Measurements from ENCODE around the gene TEX22.

Gene TEX22

DNA sequence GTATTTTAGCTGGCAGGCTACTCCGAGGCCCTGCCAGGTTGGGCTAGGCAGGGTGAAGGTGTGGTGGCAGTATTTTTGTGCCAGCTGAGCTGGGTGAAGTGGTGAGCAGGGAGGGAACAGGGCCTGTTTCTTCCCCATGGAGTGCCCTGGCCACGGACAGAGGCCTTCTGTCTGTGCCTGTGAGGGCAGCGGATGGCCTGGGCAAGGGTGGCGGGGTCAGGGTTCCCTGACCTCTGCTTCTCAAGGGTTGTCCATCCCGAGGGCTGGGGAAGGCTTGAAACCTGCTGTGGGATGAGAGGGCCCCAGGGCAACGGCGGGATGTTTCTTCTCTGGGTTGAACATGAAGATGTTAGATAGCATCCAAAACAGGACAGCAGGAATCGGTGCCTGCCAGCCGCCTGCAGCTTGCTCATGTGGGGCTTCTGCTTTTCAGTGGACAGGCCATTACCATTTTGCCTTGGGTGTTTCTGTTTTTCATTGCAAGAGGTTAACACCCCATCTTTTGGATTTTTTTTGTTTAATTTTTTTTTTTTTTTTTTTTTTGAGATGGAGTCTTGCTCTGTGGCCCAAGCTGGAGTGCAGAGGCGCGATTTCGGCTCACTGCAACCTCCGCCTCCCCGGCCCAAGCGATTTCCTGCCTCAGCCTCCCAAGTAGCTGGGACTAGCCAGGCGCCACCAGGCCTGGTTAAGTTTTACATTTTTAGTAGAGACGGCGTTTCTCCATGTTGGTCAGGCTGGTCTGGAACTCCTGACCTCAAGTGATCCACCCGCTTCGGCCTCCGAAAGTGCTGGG is 24.6 kb downstream of the TEX22 start:
- no peak for FAIRE-seq

DNA sequence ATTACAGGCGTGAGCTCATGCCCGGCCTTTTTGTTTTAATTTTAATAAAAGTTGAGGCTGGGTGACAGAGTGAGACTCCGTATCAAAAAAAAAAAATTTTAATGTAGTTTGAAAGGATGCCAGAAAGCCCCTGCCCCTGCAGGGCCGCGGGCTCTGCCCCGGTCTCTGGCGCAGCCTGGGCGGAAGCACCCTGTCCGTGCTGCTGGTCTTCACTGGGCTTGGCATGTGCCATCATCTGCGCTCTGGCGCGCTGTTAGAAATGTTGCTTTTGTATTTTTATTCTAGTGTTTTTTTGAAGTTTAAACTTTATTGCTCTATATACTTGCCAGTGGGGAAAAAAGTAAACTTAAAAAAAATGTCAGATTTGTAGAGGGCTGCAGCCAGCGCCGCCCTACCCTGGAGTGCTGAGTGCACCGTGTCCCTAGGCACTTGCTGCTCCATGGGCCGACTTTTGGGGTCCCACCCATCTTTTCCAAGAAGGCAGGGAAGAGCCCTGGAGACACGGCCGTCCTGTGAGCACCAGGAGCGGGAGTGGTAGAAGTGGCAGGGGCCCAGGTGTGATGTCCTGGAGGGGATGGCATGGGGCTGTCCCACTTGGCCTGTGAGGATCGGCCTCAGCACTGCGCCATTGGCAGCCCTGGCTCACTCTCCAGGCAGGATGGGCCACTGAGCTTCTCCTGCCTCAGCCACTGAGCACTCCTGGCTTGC is 25.3 kb downstream of the TEX22 start:
- no peak for FAIRE-seq

DNA sequence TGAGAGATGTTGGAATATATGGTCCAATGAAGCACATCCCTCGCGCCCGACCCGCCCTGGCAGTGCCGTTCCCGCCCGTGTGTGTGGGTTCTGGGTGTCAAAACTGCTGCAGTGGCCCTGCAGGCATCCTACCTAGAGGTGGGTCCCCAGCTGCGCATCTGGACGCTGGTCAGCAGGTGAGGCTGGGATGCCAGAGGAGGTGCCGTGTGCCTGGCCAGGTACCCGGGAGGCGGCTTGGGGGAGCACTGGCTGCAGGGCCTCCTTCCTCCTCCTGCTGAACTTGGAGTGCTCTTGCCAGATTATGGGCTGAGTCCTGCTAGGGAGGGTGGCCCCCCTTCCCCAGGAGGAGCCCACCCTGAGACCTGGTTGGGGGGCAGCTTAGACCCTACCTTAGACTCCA is 26.5 kb downstream of the TEX22 start:
- FAIRE-seq, result no peak

DNA sequence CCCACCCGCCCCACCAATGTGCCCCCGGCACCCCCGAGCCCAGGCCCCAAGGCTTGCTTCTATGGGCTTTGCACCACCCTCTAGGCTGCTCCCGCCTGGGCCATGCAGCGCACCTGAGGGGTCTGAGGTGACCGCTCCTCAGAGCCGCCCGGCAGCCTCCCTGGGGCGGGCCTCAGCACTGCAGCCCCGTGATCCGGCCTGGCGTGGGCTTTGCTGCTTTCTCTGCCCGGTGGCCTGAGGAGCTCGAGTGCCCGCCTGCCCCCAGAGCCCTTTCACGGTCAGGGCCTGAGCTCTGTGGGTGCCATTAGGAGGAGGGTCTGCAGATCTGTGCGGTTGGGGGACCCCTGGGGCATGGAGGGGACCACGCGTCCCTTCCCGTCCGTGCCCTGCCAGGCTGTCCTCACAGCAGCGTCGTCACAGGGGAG is 27.5 kb downstream of the TEX22 start:
- no peak for FAIRE-seq

DNA sequence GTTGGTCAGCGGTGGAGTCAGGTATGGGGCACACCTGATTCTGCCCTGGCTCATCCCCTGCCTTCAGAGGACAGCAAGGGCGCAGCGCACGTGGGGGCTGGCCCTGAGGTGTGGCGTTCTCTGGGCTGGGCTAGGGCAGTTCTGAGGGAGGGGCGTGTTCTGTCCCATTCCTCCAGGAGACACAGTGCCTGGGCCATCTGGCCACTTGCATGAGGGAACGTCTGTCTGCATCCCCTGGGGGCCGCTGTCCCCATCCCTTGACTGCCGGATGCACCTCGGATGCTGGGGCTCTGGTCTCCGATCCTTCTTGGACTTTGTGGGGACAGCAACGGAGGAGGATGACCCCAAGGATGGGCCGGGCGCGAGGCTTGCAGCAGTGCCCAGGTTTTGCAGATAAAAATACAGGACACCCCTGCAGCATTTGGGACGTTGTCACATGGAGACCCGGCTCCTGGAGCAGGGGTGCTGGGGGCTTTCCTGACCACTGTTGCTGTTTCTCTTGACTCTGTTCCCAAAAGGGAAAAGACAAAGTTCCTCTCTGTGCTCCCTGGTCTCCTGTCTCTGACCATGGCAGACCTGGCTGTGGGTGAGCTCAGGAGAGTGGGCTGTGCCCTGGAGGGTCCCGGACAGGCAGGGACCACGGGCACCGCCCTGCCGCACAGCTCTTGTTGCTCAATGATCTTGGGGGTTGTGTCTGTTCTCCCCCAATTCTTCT is 28.2 kb downstream of the TEX22 start:
- FAIRE-seq, result no peak

DNA sequence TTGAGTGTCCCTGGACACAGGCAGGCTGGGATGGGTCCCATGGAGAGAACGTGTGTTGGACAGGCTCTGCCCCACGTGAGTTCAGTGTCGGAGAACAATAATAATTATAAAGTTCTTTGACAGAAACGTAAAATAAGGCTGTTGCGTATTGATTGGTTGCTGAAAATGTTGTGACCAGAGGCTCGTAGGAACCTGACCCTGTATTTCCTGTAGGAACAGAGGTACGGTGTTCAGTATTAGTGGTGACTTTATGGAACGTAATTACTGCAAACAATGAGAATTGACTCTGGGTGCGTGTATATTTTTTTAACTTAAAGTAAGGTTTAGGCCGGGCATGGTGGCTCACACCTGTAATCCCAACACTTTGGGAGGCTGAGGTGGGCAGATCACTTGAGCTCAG is 29.1 kb downstream of the TEX22 start:
- no peak for FAIRE-seq

DNA sequence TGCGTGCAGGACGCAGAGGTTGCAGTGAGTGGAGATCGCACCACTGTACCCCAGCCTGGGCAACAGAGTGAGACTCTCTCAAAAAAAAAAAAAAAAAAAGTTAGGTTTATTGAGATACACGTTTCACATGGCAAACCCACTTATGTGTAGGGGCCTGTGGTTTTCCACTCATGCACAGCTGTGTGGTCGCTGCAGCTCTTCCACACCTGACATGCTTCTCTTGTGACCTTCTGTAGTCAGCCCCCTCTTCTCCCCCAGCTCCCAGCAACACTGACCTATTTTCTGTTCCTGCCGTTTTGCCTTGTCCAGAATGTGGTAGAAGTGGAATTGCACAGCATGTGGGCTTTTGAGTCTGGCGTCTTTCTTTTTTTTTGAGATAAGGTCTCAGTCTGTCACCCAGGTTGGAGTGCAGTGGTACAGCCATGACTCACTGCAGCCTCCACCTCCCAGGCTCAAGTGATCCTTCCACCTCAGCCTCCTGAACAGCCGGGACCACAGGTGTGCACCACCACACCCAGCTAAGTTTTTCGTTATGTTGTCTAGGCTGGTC is 29.7 kb downstream of the TEX22 start:
- no peak for FAIRE-seq

DNA sequence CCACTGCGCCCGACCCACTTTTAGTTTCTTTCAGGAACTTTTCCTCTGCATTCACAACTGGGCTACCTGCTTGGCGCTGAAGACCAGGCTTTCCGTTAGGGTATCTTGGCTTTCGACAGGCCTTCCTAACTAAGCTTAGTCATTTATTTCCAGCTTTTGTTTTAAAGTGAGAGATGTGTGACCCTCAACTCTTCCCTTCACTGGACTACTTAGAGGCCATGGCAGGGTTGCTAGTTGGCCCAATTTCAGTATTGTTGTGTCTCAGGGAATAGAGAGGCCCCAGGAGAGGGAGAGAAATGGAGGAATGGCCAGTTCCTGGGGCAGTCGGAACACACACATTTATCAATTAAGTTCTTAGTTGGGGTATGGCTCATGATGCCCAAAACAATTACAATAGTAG is 31.7 kb downstream of the TEX22 start:
- FAIRE-seq, result no peak

DNA sequence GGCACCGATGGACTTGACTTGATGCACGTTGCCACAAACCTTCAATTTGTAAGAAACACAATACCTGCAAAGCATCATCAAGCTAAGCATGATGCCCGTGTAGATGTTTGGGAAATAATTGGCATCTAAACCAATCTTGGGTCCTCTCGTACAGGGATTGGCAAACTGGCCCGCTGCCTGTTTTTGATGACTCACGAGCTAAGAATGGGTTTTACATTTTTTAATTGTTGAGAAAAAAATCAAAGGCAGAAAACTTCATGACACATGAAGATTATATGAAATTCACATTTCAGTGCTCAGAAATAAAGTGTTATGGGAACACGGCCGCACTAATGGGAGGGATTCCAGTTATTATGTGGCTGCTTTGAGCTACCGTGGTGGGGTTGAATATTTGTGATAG is 32.2 kb downstream of the TEX22 start:
- no peak for FAIRE-seq

DNA sequence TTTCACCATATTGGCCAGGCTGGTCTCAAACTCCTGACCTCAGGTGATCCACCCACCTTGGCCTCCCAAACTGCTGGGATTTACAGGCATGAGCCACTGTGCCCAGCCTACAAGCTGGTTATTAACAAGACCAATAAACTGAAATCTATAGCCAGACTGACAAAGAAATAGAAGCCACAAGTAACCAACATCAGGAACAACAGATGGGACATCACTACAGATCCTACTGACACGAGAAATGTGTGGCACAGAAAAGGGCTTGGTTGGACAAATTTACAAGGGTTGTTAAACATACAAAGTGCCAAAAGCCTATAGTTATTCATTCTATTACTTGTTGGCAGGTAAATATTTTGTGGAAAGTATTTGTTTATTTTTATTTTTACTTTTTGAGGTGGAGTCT is 32.9 kb downstream of the TEX22 start:
- FAIRE-seq, result no peak

DNA sequence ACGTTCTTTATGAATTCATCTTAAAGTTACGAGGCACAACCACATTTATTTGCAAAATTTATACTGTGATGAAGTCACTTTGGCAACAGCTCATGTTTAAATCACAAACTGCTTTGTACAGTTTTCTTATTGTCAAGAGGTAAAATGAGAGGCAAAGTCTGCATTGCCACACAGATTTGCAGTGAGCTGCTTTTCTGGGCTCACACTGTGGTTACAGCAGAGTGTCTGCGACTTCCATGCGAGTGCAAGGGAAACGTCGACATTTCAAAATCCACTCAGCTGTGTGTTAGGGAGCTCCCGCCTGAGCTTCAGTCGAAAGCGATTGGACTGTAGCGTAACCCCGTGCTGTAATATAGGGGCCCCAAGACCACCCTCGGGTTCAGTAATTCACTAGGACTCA is 34.3 kb downstream of the TEX22 start:
- no peak for FAIRE-seq

DNA sequence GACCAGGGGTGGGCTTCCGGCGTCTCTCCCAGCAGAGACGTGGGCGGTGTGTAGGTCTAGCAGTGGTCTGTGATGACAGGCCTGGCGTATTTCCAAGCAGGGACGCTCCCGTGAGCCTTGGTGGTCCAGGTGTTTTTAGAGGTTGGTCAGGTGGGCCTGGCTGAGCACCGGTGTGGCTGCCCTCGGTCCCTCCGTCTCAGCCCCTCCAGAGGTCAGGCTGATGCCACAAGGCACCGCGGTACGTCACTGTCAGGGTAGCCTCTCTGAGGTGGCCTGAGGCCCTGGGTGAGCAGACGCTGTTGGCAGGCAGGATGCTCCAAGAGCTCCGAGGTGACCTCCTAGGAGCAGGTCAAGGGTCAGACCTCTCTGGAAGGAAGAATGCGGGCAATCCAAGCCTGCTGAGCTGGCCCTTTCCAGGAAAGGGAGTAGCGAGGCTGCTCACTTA is 34.8 kb downstream of the TEX22 start:
- FAIRE-seq, result no peak

DNA sequence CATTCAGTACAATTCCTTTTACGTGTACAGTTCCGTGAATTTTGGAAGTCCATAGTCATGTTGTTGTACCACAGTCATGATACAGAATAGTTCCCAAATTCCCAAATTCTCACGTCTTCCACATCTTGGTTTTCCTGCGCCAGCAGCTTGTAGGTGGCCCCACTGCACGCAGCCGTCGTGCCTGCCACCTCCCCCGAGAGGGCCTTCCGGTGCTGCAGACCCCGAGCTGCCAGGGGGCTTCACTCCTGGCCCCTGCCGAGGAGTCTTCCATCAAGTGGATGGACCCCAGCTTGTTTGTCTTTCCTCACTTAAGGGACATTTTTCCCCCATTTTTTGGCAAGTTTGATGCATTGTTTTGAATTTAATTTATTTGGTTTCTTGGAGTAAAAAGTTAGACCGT is 38.1 kb downstream of the TEX22 start:
- no peak for FAIRE-seq

DNA sequence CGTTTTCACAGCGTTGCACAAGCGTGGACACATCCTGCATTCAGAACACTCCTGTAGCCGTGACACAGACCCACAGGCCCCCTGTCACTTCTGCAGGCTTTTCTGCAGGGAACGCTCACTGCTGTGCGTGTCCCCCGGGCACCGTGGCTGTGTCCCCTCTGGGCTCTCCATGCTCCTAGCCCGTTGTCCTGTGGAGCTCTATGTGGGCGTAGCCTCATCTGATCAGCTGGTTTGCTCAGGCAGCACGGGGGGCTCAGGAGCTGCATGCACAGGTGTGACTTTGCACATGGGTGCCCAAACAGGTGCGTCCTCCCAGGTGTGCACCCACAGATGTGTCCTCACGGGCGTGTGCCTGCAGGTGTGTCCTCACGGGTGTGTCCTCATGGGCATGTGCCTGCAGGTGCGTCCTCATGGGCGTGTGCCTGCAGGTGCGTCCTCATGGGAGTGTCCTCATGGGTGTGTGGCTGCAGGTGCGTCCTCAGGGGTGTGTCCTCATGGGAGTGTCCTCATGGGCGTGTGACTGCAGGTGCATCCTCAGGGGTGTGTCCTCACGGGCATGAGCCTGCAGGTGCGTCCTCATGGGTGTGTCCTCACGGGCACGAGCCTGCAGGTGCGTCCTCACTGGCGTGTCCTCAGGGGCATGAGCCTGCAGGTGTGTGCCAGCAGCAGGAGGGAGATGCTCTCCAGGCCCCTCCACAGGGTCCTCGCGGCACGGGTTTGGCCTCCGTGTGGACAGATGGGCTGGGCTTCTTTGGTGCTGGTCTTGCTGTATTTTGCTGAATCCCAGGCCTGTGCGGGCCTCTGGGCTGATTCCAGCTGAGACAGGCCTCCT is 38.8 kb downstream of the TEX22 start:
- FAIRE-seq, result no peak

DNA sequence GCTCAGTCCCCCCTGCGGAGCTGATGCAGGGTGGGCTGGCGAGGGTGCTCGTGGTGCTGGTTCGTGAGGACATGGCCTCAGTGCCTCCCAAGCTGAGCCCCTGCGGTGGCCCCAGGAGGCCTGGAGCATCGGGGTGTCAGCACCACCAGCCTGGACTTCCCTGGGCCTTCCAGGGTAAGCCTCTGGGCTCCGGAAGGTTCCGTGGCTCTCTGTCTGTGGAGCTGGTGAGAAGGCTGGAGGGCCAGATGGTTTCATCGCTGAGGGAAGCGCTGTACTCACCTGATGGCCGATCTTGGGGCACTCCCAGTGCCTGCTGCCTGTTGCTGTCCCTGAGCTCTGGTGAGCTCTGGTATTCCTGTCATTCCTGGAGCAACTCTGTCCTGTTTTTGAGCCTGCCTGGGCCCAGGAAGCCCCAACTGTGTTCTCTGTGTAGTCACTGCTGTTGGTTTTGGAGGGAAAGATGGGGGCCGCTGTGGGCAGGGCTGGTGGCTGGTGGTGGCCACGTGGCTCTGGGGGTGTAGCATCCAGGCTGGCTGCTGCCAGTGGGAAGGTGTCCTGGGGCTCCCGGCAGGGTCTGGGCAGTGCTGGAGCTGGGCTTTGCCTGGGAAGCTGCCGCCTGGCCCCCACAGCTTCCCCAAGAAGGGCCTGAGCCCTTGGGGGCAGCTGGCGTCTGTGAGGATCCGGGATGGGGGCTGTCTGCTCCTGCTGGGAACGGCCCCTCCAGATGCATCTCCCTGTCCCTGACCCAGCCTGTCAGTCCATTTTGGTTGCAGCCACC is 39.6 kb downstream of the TEX22 start:
- no peak for FAIRE-seq

DNA sequence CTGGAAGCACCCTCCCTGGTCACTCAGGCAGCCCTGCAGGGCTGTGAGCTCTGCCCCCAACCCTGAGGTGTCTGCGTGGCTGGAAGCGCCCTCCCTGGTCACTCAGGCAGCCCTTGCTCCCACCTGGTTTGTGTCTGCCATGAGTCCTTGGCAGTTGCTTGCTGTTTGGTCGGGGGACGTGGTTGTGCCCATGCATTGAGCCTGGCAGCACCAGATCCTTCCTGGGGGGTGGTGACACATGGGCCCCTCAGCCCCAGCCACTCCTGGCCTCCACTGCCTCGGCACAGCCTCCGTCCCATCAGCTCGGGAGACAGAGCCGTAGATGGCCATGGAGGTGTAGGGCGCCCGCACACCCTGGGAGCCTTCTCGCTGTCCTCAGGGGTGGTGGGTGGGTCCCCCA is 40.8 kb downstream of the TEX22 start:
- FAIRE-seq, result no peak

DNA sequence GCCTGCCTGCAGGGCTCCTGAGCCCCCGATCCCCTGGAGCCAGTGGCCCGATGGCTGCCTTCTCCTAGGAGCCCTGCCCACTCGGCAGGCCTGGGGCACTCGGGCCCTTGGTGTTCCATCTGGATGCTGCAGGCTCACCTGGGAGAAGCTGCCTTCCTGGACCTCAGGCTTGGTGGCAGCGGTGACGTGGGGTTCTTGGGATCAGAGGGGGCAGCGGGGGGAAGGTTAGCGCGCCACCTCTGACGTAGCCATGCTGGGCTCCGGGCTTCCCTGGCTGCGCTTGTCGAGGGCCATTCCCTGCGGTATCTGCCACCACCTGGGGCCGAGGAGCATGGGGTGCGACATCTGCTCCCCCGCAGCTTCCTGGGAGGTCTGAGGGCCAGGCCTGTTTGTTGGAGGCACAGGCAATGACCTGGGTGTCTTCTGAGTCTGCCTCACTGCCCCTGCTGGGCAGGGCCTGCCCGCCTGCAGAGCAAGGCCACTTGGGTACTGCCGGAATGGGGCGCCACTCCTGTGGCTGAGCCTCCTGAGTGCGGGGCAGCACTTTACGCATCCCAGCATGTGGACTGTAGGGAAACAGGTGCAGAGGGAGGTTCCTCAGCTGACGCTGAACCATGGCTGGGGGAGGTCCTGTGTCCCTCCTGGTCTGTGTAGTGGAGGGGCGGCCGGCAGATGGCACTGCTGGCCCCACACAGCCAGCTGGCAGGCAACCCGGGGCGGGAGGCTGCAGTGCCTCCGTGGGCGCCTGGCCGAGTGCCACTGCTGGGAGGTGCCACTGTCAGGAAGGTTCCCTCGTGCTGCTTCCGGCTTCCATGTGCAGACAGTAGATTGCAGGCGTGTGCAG is 41.6 kb downstream of the TEX22 start:
- no peak for FAIRE-seq

DNA sequence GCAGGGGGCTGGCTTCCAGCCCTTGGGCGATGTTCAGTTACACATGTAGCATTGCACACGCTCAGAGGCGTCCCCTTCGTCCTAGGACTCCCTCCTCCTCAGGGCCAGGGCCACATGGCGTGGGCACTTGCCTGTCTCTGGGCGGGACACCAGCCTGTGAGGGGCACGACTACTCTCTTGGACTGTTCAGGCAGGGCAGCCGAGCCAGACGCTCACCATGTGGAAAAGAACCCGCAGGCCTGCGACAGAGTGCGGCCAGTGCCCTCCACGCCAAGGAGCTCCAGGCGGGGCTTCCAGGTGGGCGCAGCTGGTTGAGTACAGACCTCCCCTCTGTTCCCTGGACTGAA is 42.2 kb downstream of the TEX22 start:
- FAIRE-seq, result no peak

DNA sequence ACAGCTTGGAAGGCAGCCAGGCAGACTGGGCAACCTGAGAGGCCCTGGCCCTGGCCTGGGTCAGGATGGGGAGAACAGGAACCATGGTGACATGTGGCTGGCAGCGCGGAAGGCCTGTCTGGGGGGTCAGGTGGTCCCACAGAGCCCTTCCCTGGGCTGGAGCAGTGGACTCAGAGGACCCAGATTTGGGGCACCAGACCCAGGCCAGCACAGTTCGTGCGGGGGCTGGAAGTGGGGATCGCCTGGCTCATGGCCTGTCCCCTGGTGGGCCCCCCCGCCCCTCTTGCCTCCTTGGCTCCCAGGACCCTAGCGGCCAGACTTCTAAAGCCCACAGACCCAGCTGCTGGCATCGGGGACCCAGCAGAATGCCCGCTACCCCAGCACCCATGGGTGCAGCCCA is 42.7 kb downstream of the TEX22 start:
- no peak for FAIRE-seq

DNA sequence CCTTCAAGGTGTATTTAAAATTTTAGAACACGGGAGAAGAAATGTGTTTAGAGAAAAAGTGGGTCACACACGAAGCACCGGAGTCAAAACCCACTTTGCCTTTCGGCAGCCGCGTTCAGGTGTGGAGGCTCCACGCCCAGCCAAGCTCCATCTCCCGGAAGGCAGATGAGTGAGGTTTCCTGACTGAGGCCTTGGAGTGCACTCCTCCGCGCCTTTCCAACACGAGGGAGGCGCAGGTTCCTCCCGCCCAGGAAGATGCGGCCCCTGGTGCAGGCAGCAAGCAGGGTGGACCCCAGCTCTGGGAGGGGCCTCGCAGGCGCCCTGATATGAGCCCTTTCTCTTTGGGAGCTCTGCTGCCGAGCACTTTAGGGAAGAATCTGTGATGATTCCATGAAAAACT is 43.8 kb downstream of the TEX22 start:
- FAIRE-seq, result no peak

DNA sequence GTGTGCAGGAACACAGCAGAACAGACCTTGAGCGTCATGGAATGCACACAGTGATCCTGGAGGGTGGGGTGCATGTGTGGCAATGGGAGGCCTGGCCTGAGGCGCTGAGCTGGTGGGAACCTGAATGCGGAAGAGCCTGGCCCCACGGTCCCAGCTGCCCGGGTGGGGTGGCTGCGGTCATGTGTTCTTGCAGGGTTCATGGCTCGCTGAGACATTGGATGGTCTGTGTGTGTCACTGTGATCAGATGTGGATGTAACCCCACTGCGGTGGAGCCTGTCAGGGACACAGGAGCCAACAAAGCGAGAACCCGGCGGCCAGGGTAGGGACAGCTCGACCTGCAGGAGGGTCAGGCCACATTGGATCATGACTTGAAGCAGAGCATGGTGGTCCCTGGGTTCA is 44.5 kb downstream of the TEX22 start:
- no peak for FAIRE-seq

Data from G401.6 (cell line).